ENCODE data around the gene DNAJB1.

The DNAJB1 gene

GRCh38 chr19:14477418-14478112 is 40.6 kb downstream of the DNAJB1 start:
- no peak for TF ChIP-seq CTCF (IDR thresholded peaks at IDR 0.05; ENCODE audit: extremely low read depth, insufficient read depth, missing control alignments)
- peak; percentile 26 for DNase-seq (ENCODE audit: low spot score)
- in situ Hi-C loops (cut with MboI; ENCODE audit: low pct_unique_long_range_greater_than_20kb, low sequenced_read_pairs, unreplicated experiment): no loop called here

DNA sequence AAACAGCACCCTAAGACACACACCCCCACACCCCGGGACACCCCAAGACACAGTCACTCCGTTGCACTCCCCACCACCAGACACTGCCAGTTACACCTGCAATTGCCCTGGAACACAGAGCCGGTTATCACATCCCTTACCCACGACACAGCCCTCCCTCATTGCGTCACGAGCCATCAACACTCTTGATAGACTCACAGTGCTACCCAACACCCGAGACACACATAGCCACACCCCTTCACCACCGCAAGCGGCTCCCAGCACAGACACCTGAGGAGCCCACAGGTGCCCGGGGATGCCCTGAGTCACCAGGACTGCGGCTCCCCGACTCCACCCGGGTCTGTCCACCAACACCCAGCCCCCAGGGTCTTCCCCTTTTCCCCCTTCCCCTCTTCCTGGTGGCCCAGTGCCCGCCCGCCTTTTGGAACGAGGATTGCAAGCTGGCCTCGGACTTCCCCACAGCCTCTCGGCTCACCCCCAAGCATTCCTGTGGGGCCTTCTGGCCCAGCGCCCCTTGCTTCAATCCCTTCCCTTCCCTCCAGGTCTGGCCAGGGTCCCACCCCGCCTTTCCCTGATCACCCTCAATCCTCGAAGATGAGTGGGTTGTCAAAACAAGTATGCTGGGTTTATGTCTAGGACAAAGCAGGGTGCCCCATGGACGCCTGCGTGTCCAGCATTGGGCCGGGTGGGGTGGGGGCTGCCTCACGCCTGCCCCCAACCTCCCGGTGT is 41.4 kb downstream of the DNAJB1 start:
- no peak for TF ChIP-seq CTCF (IDR thresholded peaks at IDR 0.05; ENCODE audit: extremely low read depth, insufficient read depth, missing control alignments)
- in situ Hi-C loops (cut with MboI; ENCODE audit: low pct_unique_long_range_greater_than_20kb, low sequenced_read_pairs, unreplicated experiment): no loop called here
- peak; percentile 13 for DNase-seq (ENCODE audit: low spot score)

GRCh38 chr19:14476327-14476672 is 41.9 kb downstream of the DNAJB1 start:
- TF ChIP-seq CTCF (IDR thresholded peaks at IDR 0.05; ENCODE audit: extremely low read depth, insufficient read depth, missing control alignments): no peak
- in situ Hi-C loops (cut with MboI; ENCODE audit: low pct_unique_long_range_greater_than_20kb, low sequenced_read_pairs, unreplicated experiment): no loop called here
- no peak for DNase-seq (ENCODE audit: low spot score)

DNA sequence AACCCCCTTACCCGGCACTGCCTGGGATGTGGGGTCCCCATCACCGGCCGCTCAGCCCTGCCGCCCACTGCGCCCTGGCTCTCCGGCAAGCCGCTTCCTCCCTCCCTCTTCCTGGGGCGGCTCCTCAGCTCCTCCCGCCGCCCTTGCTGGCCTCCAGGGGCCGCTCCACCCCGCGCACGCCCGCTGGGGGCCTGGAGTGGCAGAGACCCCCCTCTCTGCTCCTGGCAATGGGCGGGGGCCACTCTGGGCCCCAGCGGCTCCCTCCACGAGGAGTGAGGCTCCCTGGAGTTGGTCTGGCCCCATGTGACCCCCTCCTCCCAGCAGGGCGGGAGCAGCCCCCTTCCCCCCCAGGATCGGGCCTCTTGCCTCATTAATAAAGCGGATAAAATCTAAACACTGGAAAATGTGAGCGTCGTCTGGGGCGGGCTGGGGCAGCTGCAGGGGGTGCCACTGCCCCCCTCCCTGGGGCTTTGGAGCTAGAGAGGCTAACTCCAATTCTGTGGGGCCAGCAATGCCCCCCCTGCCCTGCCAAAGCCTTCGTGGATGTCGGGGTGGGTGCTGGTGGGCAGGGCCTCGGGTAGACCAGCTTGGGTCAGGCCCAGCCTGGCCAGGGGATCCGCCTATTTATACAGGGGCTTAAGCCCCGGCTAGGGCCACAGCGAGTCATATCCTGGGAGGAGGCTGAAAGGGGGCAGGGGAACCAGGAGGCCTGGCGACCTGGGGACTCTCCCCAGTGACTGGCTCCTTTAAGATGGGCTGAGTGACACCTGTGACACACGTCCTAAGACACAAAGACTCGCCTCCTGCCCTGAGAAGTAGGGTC is 42.7 kb downstream of the DNAJB1 start, which contains the start of gene PTGER1:
TSS of gene PTGER1 (minus strand) at position 104 of the 823 bp plus-strand sequence. CDS start 1,034 bp downstream, outside the sequence.
- in situ Hi-C loops (cut with MboI; ENCODE audit: low pct_unique_long_range_greater_than_20kb, low sequenced_read_pairs, unreplicated experiment): no loop called here
- DNase-seq (ENCODE audit: low spot score): peak; percentile 59
- peak; percentile 39 for TF ChIP-seq CTCF (IDR thresholded peaks at IDR 0.05; ENCODE audit: extremely low read depth, insufficient read depth, missing control alignments)

DNA sequence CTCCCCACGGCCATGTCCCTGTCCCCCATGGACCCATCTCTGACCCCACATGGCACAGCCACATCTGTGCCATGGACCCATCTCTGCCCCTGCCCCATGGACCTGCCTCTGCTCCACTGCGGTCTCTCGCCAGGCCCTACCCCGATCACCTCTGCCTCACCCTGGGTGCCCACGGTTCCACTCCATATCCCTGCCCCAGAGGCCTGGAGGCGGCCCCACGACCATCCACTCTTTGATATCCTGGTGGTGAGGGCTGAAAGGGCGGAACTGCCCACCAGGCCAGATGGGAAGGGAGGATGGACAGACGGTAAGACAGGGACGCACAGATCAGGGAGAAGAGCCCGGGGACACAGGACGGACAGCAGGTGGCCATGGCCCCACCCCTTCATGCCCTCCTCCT is 43.4 kb downstream of the DNAJB1 start:
- DNase-seq (ENCODE audit: low spot score): no peak
- TF ChIP-seq CTCF (IDR thresholded peaks at IDR 0.05; ENCODE audit: extremely low read depth, insufficient read depth, missing control alignments): no peak
- in situ Hi-C loops (cut with MboI; ENCODE audit: low pct_unique_long_range_greater_than_20kb, low sequenced_read_pairs, unreplicated experiment): no loop called here

DNA sequence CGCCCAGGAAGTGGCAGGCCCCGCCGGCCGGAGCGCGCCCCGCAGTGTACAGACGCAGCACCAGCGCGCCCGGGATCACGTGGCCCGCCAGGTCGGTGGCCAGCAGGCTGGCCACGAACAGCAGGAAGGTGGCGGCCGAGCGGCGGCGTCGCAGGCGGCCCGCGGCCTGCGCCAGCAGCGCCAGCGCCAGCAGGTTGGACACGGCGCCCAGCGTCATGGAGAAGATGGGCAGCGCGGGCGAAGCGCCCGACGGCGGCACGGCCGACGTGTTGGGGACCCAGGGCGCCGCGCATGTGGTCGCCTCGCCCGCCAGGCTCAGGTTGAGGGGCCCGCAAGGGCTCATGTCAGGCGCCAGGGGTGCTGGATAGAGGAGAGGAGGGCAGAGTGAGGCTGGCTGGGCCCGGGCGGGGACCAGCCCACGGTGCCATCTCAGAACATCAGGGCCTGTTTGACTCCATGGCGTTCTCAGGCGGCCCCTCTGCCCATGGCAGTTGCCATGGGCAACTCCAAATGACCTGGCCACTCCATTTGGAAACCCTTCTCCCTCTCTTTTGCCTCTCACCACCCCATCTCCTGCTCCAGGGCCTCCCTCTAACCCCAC is 44.1 kb downstream of the DNAJB1 start:
- in situ Hi-C loops (cut with MboI; ENCODE audit: low pct_unique_long_range_greater_than_20kb, low sequenced_read_pairs, unreplicated experiment): no loop called here
- peak; percentile 44 for DNase-seq (ENCODE audit: low spot score)
- TF ChIP-seq CTCF (IDR thresholded peaks at IDR 0.05; ENCODE audit: extremely low read depth, insufficient read depth, missing control alignments): no peak
